GM21360 (cell line): ENCODE data around the gene SMOC2.
"Not testable (repeated sequence)": the region's sequence is repeated elsewhere in the genome, so short reads cannot be mapped to it uniquely, and the experiment has no call there.

Experiments
- ATAC-seq: cut with Tn5 transposase; IDR thresholded peaks from one replicate; pipeline ENCODE4 v1.9.1; 2021; ENCODE audit warnings: mild to moderate bottlenecking, moderate library complexity; ENCODE audit not compliant: unreplicated experiment

The SMOC2 gene

DNA sequence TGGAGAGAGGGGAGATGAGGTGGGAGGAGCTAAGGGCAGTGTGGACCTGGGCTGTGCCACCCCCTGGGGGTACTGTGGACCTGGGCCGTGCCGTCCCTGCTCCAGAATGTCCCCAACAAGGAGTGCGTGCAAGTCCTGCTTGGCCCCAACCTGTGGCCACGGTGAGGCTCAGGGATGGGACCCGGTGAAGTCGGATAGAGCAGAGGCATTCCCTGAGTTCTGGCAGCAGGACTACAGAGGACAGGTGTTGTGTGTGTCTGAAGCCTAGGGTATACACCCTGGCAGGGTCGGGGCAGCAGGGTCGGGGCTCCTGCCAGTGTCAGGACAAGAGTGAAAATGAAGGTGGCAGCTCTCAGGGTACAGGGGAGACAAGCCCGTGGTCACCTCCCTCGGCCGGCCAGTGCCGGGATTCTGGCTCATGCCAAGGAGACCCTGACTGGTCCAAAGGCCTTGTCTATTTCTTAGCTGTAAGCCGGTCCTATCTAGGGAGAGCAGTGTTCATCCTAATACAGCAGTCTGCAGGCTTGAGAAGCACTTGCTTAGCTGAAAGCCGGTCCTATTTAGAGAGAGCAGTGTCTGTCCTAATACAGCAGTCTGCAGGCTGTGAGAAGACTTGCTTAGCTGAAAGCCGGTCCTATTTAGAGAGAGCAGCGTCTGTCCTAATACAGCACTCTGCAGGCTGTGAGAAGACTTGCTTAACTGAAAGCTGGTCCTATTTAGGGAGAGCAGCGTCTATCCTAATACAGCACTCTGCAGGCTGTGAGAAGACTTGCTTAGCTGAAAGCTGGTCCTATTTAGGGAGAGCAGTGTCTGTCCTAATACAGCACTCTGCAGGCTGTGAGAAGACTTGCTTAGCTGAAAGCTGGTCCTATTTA, 95.9 kb downstream of the SMOC2 start:
- no peak for ATAC-seq

DNA sequence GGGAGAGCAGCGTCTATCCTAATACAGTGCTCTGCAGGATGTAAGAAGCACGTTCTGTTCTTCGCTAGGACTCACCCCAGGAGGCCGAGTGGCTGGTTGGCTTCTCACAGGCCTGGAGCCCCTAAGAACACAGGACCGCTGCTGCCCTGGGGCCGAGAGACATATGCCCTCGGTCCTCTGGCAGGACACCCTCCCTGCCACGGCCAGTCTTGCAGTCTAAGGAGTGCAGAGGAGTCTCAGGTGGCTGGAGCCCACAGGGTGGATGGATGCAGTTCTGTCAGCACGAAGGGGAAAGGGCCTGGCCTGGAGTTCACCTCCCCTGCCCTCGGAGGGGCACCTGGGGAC, 96.5 kb downstream of the SMOC2 start:
- no peak for ATAC-seq

DNA sequence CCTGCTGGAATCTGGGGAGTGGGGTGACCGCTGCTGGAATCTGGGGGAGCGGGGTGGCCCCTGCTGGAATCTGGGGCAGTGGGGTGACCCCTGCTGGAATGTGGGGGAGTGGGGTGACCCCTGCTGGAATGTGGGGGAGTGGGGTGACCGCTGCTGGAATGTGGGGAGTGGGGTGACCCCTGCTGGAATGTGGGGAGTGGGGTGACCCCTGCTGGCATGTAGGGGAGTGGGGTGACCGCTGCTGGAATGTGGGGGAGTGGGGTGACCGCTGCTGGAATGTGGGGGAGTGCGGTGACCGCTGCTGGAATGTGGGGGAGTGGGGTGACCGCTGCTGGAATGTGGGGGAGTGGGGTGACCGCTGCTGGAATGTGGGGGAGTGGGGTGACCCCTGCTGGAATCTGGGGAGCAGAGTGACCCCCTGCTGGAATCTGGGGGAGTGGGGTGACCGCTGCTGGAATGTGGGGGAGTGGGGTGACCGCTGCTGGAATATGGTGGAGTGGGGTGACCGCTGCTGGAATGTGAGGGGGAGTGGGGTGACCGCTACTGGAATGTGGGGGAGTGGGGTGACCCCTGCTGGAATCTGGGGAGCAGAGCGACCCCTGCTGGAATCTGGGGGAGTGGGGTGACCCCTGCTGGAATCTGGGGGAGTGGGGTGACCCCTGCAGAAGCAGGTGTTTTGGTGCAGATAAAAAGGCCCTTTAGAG, 97.4 kb downstream of the SMOC2 start:
- not testable (repeated sequence) for ATAC-seq

DNA sequence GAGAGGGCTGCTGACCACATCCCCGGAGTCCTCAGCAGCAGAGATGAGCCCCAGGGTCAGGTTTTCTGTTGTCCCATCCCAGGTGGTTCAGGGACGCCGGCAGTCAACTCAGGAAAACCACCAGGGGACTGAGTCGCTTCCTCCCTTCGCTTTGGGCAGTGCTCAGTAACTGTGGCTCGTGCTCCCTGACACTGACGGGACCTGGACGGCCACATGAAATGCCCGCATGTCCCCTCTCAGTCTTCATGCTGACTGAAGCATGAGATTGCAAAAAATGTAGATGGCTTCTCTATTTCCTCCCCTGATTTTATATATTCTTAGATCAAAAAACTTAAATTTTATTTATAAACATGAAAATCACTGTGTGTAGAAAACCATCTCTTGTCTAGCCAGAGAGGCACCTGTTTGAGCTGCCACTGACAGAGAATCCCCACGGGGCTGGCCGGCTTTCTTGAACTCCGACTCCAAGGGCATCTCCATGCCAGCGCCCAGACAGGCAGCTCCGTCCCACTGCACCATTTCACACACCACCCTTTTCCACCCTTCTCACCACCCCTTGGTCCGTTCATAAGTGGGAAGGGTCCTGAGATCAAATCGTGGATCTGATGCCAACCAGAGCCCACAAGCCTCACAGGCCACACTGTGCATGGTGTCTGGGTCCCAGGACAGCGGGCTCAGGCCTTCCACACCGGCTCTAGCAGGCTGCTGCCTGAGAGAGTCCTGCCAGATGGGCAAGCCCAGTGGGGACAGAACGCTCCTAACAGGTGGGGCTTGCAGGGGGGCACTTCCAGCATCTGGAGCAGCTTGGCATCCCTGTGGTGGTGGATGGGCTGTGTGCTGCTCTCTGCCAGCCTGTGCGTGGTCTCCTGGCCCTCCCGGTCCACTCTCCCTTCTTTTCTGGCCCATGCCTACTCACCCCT, 98.2 kb downstream of the SMOC2 start:
- ATAC-seq, result no peak

DNA sequence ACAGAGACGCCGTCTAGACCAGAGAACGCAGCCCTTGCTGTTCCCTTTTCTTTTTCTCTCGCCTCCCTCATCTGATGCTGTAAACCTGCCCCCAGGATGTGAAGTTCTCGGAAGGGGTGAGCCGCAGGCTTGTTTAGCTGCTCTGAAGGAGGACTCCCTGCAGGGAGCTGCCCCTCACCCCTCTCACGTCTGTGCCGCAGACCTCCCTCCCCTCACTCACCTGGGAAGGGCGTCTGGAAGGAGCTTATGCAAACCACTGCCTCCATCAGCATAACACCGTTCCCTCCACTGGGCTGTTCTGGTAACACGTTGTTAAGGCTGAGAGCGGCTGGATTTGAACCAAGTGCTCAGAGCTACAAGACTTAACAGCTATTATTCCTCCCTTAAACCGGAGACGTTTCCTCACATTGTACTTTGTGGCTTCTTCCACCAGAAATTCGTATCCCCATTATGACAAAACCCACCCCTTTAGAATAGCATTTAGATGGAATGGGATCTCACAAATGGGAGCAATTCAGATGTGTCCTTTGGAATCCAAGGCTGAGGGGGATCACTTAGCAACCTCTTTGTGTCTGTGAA, 99.8 kb downstream of the SMOC2 start:
- ATAC-seq, result no peak

DNA sequence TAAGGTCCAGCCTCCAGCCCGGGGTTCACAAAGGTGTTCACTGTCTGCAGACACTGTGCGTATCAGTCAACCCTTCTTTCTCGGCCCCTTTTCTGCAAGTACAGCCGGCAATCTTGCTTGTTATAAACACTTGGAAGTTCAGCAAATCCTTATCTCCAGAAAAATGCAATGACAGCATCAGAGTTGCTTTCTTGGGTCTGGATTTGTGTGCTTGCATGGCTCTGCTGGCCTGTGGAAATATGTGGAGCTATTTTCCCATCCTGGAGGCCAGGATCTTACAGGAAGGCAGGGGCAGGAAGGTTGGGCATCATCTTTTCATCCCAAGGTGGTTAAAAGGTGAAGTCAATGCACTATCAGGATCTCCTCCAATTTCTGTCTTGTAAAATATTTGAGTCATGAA, 100.3 kb downstream of the SMOC2 start:
- no peak for ATAC-seq

DNA sequence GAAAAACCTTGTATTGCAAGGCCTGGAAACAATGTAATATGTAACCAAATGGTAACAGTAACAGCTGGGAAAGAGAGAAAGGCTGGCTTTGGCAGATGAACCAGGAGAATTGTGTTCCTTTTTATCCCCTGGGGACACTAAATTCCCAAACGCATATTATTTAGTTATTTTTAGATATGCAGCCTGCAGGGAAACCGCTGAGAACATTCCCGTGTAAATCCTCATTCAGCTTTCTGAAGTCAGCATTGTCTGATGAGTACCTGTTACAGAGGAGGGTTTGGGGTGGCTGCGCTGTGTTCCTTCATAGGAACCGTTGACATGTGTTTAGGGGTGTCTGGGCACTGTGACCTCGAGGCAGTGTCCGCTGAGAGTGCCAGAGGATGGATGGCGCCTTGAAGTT, 101.3 kb downstream of the SMOC2 start:
- no peak for ATAC-seq

DNA sequence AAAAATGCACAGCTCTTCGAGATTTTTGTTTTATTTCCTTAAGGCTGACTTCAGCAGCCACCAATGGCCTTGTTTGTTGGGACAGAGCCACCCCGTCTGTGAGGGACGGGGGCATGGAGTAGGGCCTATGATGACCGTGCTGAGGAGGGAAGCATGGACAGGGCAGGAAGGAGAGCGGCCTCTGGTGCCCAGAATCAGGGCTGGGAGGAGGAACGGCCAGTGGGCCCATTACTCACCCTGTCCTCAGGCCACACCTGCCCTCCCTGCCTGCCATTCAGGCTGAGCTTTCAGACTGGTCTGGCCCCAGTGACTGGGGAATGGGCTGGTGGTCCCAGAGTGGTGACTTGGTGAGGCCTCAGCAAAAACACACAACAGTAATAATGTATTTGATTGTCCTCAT, 104.4 kb downstream of the SMOC2 start:
- ATAC-seq, result no peak

DNA sequence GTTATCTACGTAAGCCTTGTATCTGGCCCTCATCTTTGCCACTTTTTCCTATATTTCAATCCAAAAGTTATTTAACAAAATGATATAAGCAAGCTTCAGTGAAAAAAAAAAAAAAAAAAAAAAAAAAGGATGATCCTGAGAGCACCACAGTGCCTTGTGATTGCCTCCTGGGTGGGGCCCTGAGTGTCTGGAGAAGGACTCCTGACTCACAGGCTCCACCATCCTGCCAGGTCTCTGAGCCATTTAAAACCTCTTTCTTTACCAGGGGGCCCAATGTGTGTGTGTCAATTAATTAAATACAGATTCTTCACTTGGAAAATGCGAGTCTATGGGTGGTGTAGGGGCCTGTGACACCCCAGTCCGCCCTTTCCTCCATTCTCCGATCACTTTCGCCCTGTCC, 105.2 kb downstream of the SMOC2 start:
- ATAC-seq, result no peak

DNA sequence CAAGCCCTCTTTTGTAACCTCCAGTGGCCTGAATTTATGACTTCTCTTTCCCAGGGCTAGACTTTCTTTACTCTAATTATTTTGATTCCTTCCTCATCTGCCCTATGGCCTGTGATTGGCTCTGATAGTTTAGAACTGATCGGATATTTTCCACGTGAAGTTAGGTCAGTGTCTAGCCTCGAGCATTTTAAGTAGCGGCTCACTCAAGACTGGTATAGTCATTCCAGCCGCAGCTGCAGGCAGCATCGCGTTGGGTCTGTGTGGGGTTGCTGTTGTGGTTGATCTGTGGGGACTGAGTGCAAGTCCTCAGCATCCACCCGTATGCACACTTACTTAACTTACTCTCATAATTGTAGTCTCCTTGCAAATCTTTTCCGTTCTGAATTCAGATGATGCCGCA, 105.7 kb downstream of the SMOC2 start:
- no peak for ATAC-seq

DNA sequence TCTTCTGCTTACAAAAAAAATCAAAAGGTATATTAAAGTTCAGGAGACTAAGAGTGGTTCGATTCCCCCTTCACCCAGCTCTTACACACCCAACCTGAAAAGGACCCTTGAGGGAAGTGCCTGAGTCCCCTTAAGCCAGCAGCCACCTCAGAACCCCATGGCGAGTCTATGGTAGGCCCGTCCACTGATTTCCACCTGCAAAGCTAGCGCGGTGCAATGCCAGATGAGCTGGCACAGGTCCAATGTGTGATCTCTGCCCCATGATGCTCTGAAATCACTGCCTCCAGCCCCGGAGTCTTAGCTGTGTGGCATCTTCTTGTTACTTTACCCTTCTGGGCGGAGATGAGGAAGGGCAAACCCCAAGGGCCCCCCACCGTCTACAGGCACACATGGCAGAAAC, 109.3 kb downstream of the SMOC2 start:
- ATAC-seq, result no peak

DNA sequence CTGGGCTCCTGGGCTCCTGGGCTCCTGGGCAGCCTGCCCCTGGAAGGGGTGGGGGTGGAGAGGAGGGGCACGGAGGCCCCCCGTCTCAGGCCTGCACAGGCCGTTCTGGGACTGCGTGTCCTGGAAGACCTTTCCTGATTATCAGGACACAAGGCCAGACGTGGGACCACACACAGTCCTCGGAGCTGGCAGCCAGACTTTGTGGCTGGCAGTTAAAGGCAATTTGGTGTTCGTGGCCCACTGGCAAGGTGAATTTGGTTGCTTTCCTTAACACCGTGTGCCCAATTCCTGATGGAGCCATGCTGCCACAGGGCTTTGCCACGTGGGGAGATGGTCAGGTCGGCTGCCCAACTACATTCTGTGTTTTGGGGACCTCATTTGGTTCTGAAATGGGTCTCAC, 113.5 kb downstream of the SMOC2 start:
- no peak for ATAC-seq

DNA sequence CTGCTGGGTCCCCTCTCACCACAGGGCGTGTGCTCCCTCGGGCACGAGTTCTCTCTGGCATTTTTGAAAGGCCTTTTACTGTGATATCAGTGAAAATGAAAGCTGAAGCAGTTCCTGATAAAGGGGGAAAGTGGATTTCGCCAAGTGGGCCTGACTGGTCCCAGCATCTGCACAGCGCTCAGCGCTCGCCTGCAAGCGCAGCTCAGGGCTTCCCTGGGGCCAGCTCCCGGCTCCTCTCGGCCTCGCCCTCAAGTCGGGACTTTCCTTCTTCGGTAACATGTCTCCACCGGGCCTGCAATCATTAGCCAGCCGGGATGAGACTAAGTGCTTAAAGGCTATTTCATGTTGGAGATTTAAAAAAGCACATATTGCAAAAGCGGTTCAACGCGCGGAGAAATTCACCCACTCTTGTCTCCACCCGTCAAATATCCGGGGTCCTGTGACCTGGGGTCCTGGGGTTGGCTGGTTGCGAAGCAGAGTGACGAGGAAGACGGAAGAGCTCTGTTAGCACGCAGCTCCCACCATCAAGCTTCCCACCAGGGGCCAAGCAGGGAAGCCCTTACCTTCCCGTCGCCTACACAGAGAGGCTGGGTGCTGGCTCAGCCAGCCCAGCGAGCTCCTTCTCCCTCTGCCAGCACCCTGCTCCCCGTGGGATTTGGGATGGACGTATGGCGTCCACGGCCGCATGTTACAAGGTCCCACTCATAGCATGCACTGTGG, 114.1 kb downstream of the SMOC2 start:
- ATAC-seq, result no peak

DNA sequence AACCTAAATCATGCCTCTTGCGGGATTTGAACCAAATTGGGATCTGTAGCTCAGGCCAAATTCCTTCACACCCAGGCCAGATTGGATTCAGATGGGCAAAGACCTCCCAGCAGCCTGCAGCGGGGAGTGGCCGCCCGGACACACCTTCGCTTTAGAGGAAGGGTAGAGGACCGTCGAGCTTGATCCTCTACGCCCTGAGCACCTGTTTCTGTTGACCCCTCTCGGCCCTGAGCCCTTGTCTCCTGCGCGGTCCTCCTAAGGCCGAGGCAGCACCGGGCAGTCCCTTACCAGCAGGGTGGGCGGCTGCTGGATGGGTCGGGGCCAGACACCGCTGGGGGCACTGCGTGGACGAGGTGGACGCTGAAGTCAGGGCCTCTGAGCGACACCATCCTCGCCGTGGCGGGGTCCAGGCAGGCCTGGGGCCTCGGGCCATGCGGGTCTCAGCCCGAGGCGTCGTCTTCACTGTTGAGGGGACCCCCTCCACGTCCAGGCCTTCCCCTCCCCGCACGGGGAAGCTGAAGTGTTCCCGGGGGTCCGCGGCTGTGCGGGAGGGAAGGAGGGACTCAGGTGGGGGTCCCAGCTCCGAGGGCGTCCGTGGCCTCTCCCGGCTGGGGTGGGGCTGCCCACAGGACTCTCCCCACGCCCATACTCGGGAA, 114.8 kb downstream of the SMOC2 start:
- ATAC-seq, result no peak

DNA sequence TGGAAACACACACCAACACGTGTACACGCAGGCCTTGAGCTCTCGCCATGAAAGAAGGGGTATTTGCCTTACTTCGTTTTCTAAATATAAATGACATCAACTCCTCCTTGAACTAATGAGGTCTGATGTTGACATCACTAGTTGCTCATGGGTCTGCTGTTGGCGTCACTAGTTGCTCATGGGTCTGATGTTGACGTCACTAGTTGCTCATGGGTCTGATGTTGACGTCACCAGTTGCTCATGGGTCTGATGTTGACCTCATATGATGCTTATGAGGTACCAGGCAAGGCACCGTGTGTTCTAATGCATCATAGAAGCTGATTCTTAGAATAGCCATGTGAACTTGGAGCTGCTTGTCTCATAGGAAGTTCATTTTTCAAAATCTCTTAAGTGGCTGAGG, 116.5 kb downstream of the SMOC2 start:
- no peak for ATAC-seq

DNA sequence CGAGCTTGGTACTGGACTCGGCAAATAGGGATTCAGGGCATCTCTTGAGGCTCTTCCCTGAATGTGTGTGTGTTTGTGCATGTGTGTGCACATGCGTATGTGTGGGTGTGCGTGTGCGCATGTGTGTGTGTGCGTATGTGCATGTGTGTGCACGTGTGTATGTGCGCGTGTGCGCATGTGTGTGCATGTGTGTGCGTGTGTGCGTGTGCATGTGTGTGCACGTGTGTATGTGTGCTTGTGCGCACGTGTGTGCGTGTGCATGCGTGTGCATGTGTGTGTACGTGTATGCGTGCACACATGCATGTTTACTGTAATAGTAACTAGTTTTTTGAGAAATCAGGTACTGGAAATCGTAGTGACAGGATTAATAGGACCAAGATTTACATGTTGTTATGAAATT, 117.7 kb downstream of the SMOC2 start:
- ATAC-seq, result no peak

DNA sequence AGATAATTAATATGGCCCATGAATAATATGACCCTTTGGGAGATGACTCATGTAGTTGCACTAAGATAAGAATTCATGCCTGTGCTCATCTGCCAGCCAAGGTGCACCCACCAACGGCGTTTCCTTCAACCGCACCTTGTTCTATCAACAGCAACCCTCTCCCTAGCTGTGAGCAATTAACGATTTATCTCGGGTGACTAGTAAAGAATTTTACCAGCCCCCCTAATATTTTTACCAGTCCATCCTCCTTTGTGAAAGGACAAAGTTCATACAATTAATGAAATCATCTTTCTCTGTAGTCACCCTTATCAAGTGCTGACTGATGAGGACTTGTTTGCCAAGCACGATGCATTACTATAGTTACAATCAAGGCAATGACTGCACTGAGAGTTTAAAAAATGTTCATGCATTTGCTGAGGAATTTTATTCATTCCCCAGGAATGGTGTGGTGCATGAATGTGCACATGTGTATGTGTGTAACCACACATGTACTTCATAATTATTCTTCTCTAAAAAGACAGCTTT, 118.7 kb downstream of the SMOC2 start:
- ATAC-seq, result no peak

DNA sequence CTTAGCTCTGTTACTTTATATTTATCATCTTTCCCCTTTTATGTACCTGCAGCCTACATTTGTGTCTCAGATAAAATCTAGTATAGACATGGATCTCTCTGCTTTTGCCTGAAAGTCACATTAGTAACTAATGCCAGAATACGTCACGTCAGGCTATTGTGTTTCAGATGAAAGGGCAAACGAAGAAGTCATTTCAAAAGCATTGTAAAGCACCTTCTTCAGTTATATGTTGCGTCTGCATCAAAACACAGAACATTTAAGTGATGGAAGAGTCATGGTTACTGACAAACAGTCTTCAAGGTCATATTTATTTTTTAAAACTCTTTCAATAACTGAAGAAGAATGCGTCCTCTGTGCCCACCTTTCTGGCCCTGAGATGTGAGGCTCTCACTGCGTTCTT, 119.1 kb downstream of the SMOC2 start:
- ATAC-seq, result no peak

DNA sequence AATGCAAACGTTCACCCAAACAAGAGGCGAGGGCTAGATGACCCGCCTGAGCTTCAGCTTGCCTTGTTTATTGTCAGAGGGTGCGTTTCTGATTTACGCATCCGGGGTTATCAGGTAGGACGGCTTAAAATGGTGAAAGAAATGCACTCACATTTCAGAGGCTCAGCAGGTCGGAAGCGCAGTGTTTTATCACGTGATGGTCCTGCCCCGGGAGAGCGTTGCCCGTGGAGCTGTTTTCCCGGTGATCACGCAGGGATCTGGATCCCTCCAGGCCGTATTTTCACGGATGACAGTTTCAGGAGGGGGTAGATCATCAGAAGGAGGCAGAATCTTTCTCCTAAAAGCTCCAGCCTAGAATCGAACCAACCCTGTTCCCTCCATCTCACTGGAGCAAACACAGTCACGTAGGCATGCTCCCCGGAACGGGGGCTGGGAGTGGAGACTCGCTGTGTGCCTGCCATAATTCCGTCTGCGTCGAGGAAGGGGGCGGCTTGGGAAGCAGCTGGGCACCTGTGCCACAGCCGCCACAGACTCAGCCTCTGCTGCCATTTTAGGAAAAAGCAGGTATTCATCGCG, 121.7 kb downstream of the SMOC2 start:
- ATAC-seq, result no peak
